SK-N-SH treated with all-trans-retinoic acid at 6 μM for 48 hours (cell line): ENCODE results near the gene WNK1.

ENCODE experiments used
- BACH2 ChIP-seq: fragments of 250-450 bp; sonication (Bioruptor Pico); IDR thresholded peaks from 2 replicates; pipeline ENCODE4 v1.9.0; 2021; ENCODE audit warnings: mild to moderate bottlenecking, borderline replicate concordance
- OSR1 ChIP-seq: fragments of 250-450 bp; sonication (Bioruptor Pico); IDR thresholded peaks from 2 replicates; pipeline ENCODE4 v1.8.0; 2022; ENCODE audit warnings: moderate library complexity, mild to moderate bottlenecking, inconsistent platforms
- PPARA ChIP-seq: fragments of 250-450 bp; sonication (Bioruptor Pico); IDR thresholded peaks from 2 replicates; pipeline ENCODE4 v1.5.0; 2020; ENCODE audit warnings: mild to moderate bottlenecking, borderline replicate concordance
- RARB ChIP-seq: fragments of 250-450 bp; sonication (Bioruptor Pico); IDR thresholded peaks from 2 replicates; pipeline ENCODE4 v1.8.0; 2021; ENCODE audit warnings: mild to moderate bottlenecking, moderate library complexity
- SNAI2 ChIP-seq: fragments of 250-450 bp; sonication (Bioruptor Pico); IDR thresholded peaks from 2 replicates; pipeline ENCODE4 v1.5.0; 2020; ENCODE audit warnings: mild to moderate bottlenecking, moderate library complexity
- TCF4 ChIP-seq: fragments of 250-450 bp; sonication (Bioruptor Pico); IDR thresholded peaks from 2 replicates; pipeline ENCODE4 v1.8.0; 2021; ENCODE audit warnings: mild to moderate bottlenecking, moderate library complexity, borderline replicate concordance
- TOX ChIP-seq: fragments of 250-450 bp; sonication (Bioruptor Pico); IDR thresholded peaks from 2 replicates; pipeline ENCODE4 v1.8.0; 2021; ENCODE audit warnings: mild to moderate bottlenecking, moderate library complexity, borderline replicate concordance
- TSHZ2 ChIP-seq: fragments of 250-450 bp; sonication (Bioruptor Pico); IDR thresholded peaks from 2 replicates; pipeline ENCODE4 v1.5.0; 2020; ENCODE audit warnings: mild to moderate bottlenecking, moderate library complexity
- ZFP3 ChIP-seq: fragments of 250-450 bp; sonication (Bioruptor Pico); IDR thresholded peaks from 2 replicates; pipeline ENCODE4 v1.5.0; 2020; ENCODE audit warnings: mild to moderate bottlenecking, moderate library complexity
- ZNF565 ChIP-seq: fragments of 450-650 bp; formaldehyde crosslinking; conservative IDR thresholded peaks from 2 replicates; pipeline ENCODE4 v1.5.0; 2020; ENCODE audit warnings: low read depth, mild to moderate bottlenecking, moderate library complexity
- ZNF70 ChIP-seq: fragments of 450-650 bp; formaldehyde crosslinking; IDR thresholded peaks from 2 replicates; pipeline ENCODE4 v1.5.0; 2020; ENCODE audit warnings: mild to moderate bottlenecking, moderate library complexity
- ZNF8 ChIP-seq: fragments of 450-650 bp; formaldehyde crosslinking; IDR thresholded peaks from 2 replicates; pipeline ENCODE4 v1.5.0; 2020; ENCODE audit warnings: mild to moderate bottlenecking, moderate library complexity
- TF ChIP-seq, protein P1 (sequence below): fragments of 250-450 bp; sonication (Bioruptor Pico); IDR thresholded peaks from 2 replicates; pipeline ENCODE4 v1.8.0; 2020; ENCODE audit warnings: mild to moderate bottlenecking, moderate library complexity, borderline replicate concordance

- TF ChIP-seq OSR1 (CRISPR knock-in tag) (no peak), ZNF565 (CRISPR knock-in tag) (no peak), ZNF70 (CRISPR knock-in tag) (no peak), SNAI2 (CRISPR knock-in tag) (no peak), TCF4 (CRISPR knock-in tag) (no peak), TSHZ2 (no peak), PPARA (no peak), BACH2 (CRISPR knock-in tag) (no peak), TOX (CRISPR knock-in tag) (no peak), ZNF8 (no peak), RARB (CRISPR knock-in tag) (no peak), ZFP3 (no peak)
- TF ChIP-seq, protein P1, sequence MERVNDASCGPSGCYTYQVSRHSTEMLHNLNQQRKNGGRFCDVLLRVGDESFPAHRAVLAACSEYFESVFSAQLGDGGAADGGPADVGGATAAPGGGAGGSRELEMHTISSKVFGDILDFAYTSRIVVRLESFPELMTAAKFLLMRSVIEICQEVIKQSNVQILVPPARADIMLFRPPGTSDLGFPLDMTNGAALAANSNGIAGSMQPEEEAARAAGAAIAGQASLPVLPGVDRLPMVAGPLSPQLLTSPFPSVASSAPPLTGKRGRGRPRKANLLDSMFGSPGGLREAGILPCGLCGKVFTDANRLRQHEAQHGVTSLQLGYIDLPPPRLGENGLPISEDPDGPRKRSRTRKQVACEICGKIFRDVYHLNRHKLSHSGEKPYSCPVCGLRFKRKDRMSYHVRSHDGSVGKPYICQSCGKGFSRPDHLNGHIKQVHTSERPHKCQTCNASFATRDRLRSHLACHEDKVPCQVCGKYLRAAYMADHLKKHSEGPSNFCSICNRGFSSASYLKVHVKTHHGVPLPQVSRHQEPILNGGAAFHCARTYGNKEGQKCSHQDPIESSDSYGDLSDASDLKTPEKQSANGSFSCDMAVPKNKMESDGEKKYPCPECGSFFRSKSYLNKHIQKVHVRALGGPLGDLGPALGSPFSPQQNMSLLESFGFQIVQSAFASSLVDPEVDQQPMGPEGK (CRISPR knock-in tag) = no peak
Observed at GRCh38 chr12:886206-886605, 133.8 kb downstream of the WNK1 start.
